ENCODE measurements around the gene DHRSX.

DHRSX gene

GRCh38 chrX:2427737-2428136 lies 73.0 kb downstream of the DHRSX start:
- no peaks in the 10 kb centered on the region for H3K27me3 ChIP-seq (ENCODE audit: insufficient read depth, poor library complexity, severe bottlenecking)
- H3K27ac ChIP-seq (ENCODE audit: poor library complexity, severe bottlenecking) = no peak overlapping the region
- peaks cover 10% of the 10 kb centered on the region; the same call in 1 of the 2 replicates for H3K36me3 ChIP-seq (ENCODE audit: low read depth)
- no peak for ATAC-seq (ENCODE audit: low read depth)
- TF ChIP-seq CTCF (IDR thresholded peaks at IDR 0.05; ENCODE audit: poor library complexity, severe bottlenecking) = no peak
- H3K4me3 ChIP-seq (ENCODE audit: severe bottlenecking) = no peak overlapping the region
- no peaks in the 10 kb centered on the region for H3K4me1 ChIP-seq (ENCODE audit: insufficient read depth, poor library complexity, severe bottlenecking)
- DNase-seq (ENCODE audit: low spot score) = no peak
- H3K9me3 ChIP-seq (ENCODE audit: severe bottlenecking) = no peaks in the 10 kb centered on the region

GRCh38 chrX:2427147-2427546 lies 73.6 kb downstream of the DHRSX start:
- ATAC-seq (ENCODE audit: low read depth) (no peak), DNase-seq (ENCODE audit: low spot score) (no peak)
- no peaks in the 10 kb centered on the region for H3K9me3 ChIP-seq (ENCODE audit: severe bottlenecking)
- H3K36me3 ChIP-seq (ENCODE audit: low read depth) = peaks cover 10% of the 10 kb centered on the region; the same call in 1 of the 2 replicates
- no peaks in the 10 kb centered on the region for H3K27me3 ChIP-seq (ENCODE audit: insufficient read depth, poor library complexity, severe bottlenecking)
- H3K4me3 ChIP-seq (ENCODE audit: severe bottlenecking) = no peak overlapping the region
- TF ChIP-seq CTCF (IDR thresholded peaks at IDR 0.05; ENCODE audit: poor library complexity, severe bottlenecking) = no peak
- no peak overlapping the region for H3K27ac ChIP-seq (ENCODE audit: poor library complexity, severe bottlenecking)
- H3K4me1 ChIP-seq (ENCODE audit: insufficient read depth, poor library complexity, severe bottlenecking) = no peaks in the 10 kb centered on the region

- no peaks in the 10 kb centered on the region for H3K27me3 ChIP-seq (ENCODE audit: insufficient read depth, poor library complexity, severe bottlenecking)
- no peaks in the 10 kb centered on the region for H3K4me1 ChIP-seq (ENCODE audit: insufficient read depth, poor library complexity, severe bottlenecking)
Measured at GRCh38 chrX:2426289-2426882, 74.4 kb downstream of the DHRSX start.

GRCh38 chrX:2425286-2426071 lies 75.3 kb downstream of the DHRSX start:
- Histone ChIP-seq H3K9me3 (ENCODE audit: severe bottlenecking) (no peaks in the 10 kb centered on the region), H3K27ac (ENCODE audit: poor library complexity, severe bottlenecking) (no peak overlapping the region), H3K36me3 (ENCODE audit: low read depth) (peaks cover 10% of the 10 kb centered on the region; the same call in 1 of the 2 replicates), H3K4me1 (ENCODE audit: insufficient read depth, poor library complexity, severe bottlenecking) (no peaks in the 10 kb centered on the region), H3K27me3 (ENCODE audit: insufficient read depth, poor library complexity, severe bottlenecking) (no peaks in the 10 kb centered on the region), H3K4me3 (ENCODE audit: severe bottlenecking) (no peak overlapping the region)
- TF ChIP-seq CTCF (IDR thresholded peaks at IDR 0.05; ENCODE audit: poor library complexity, severe bottlenecking) = no peak
- ATAC-seq (ENCODE audit: low read depth) = no peak
- DNase-seq (ENCODE audit: low spot score) = no peak

More at GRCh38 chrX:2426289-2426882, 74.4 kb downstream of the DHRSX start:
- DNase-seq (ENCODE audit: low spot score) = no peak
- TF ChIP-seq CTCF (IDR thresholded peaks at IDR 0.05; ENCODE audit: poor library complexity, severe bottlenecking) = no peak
- H3K27ac ChIP-seq (ENCODE audit: poor library complexity, severe bottlenecking) = no peak overlapping the region
- no peak for ATAC-seq (ENCODE audit: low read depth)
- no peak overlapping the region for H3K4me3 ChIP-seq (ENCODE audit: severe bottlenecking)
- no peaks in the 10 kb centered on the region for H3K9me3 ChIP-seq (ENCODE audit: severe bottlenecking)
- peaks cover 10% of the 10 kb centered on the region; the same call in 1 of the 2 replicates for H3K36me3 ChIP-seq (ENCODE audit: low read depth)

GRCh38 chrX:2424317-2424716 lies 76.5 kb downstream of the DHRSX start:
- ATAC-seq (ENCODE audit: low read depth) = no peak
- Histone ChIP-seq H3K27me3 (ENCODE audit: insufficient read depth, poor library complexity, severe bottlenecking) (no peaks in the 10 kb centered on the region), H3K27ac (ENCODE audit: poor library complexity, severe bottlenecking) (no peak overlapping the region), H3K9me3 (ENCODE audit: severe bottlenecking) (no peaks in the 10 kb centered on the region), H3K4me3 (ENCODE audit: severe bottlenecking) (no peak overlapping the region), H3K4me1 (ENCODE audit: insufficient read depth, poor library complexity, severe bottlenecking) (no peaks in the 10 kb centered on the region), H3K36me3 (ENCODE audit: low read depth) (peaks cover 10% of the 10 kb centered on the region; the same call in 1 of the 2 replicates)
- no peak for TF ChIP-seq CTCF (IDR thresholded peaks at IDR 0.05; ENCODE audit: poor library complexity, severe bottlenecking)
- no peak for DNase-seq (ENCODE audit: low spot score)

Measured in RWPE2 (cell line).